ENCODE data around the gene TWF1. TPM values are rescaled to one million over a fixed set of nuclear protein-coding genes. Genes with fewer than 3 reads are reported as not detected.

The TWF1 gene
- total RNA-seq, 1 experiment from 2014 or later = 28.4 TPM

GRCh38 chr12:43764528-43764927 is 41.6 kb downstream of the TWF1 start:
- H3K4me3 Mint-ChIP-seq = no peak overlapping the region
- ATAC-seq = no peak; the same call in 1 of the 2 replicates
- H3K27me3 Mint-ChIP-seq (ENCODE audit: low read depth) = no peaks in the 10 kb centered on the region
- TF ChIP-seq ZNF423 (CRISPR knock-in tag; IDR thresholded peaks at IDR 0.05) (no peak), MAX (CRISPR knock-in tag; IDR thresholded peaks at IDR 0.05) (no peak), TP53 (CRISPR knock-in tag; IDR thresholded peaks at IDR 0.05) (no peak), SMAD3 (CRISPR knock-in tag; IDR thresholded peaks at IDR 0.05; ENCODE audit: borderline replicate concordance) (no peak), PRRX2 (CRISPR knock-in tag; IDR thresholded peaks at IDR 0.05) (no peak), NFYB (CRISPR knock-in tag; conservative IDR thresholded peaks at IDR 0.05; ENCODE audit: low read depth) (no peak)
- no peak for DNase-seq (ENCODE audit: low spot score)
- peaks cover 43% of the 10 kb centered on the region for H3K4me1 Mint-ChIP-seq
- no peaks in the 10 kb centered on the region for H3K9me3 Mint-ChIP-seq
- peak overlapping the region; percentile 71 for H3K27ac Mint-ChIP-seq
- CTCF ChIA-PET = interaction anchor here (0.9 kb wide), 1 partner anchor 41 kb away, joined by 4 read pairs; the partner anchor contains the start of gene TWF1
- POLR2A ChIA-PET = no interaction called here
- no peaks in the 10 kb centered on the region for H3K36me3 Mint-ChIP-seq

- Mint-ChIP-seq H3K27me3 (ENCODE audit: low read depth) (no peaks in the 10 kb centered on the region), H3K4me1 (peaks cover 45% of the 10 kb centered on the region), H3K27ac (peak overlapping the region; percentile 78; the same call in 1 of the 2 replicates), H3K9me3 (no peaks in the 10 kb centered on the region), H3K36me3 (no peaks in the 10 kb centered on the region), H3K4me3 (no peak overlapping the region)
- ChIA-PET CTCF (no interaction called here), POLR2A (no interaction called here)
- DNase-seq (ENCODE audit: low spot score) (no peak), ATAC-seq (no peak)
- TF ChIP-seq CREM (CRISPR knock-in tag; IDR thresholded peaks at IDR 0.05) (no peak), ZNF138 (CRISPR knock-in tag; conservative IDR thresholded peaks at IDR 0.05) (no peak), USF1 (CRISPR knock-in tag; IDR thresholded peaks at IDR 0.05) (no peak)
Measured at GRCh38 chr12:43763769-43764168, 42.3 kb downstream of the TWF1 start.

GRCh38 chr12:43762596-43762995 is 43.5 kb downstream of the TWF1 start:
- Mint-ChIP-seq H3K4me1 (peaks cover 52% of the 10 kb centered on the region), H3K9me3 (no peaks in the 10 kb centered on the region), H3K27me3 (ENCODE audit: low read depth) (no peaks in the 10 kb centered on the region), H3K36me3 (no peaks in the 10 kb centered on the region), H3K4me3 (no peak overlapping the region), H3K27ac (peak overlapping the region; percentile 94)
- DNase-seq (ENCODE audit: low spot score) = no peak
- POLR2A ChIA-PET = interaction anchor here (1.5 kb wide), 1 partner anchor 43 kb away, joined by 5 read pairs; the partner anchor contains the start of gene TWF1
- TF ChIP-seq AR (CRISPR knock-in tag; IDR thresholded peaks at IDR 0.05) (no peak), HMGXB4 (CRISPR knock-in tag; IDR thresholded peaks at IDR 0.05) (no peak), ZNF512 (CRISPR knock-in tag; IDR thresholded peaks at IDR 0.05; ENCODE audit: borderline replicate concordance) (no peak), NR3C1 (CRISPR knock-in tag; conservative IDR thresholded peaks at IDR 0.05; ENCODE audit: low read depth) (no peak), MXD4 (CRISPR knock-in tag; IDR thresholded peaks at IDR 0.05; ENCODE audit: borderline replicate concordance) (no peak), MYBL2 (CRISPR knock-in tag; IDR thresholded peaks at IDR 0.05) (no peak), KAT7 (CRISPR knock-in tag; IDR thresholded peaks at IDR 0.05; ENCODE audit: borderline replicate concordance) (no peak), TEAD4 (CRISPR knock-in tag; IDR thresholded peaks at IDR 0.05) (no peak), NFE2L1 (CRISPR knock-in tag; IDR thresholded peaks at IDR 0.05) (no peak)
- CTCF ChIA-PET = interaction anchor here (0.6 kb wide), 1 partner anchor 119 kb away, joined by 3 read pairs; no protein-coding TSS in a partner anchor
- peak; percentile 18 for ATAC-seq

All from WTC11 (cell line).